Left renal pelvis (tissue), 4 donors: ENCODE measurements around the gene PRR15L. TPM values are rescaled to one million over a fixed set of nuclear protein-coding genes. Genes with fewer than 3 reads are reported as not detected.
A peak's percentile ranks its signal among the peaks of the same experiment; 100 is the strongest.
"Not testable (repeated sequence)": the region's sequence is repeated elsewhere in the genome, so short reads cannot be mapped to it uniquely, and the experiment has no call there.

Source experiments
- DNase-seq, 4 donors: peaks; one replicate each; pipeline ENCODE4 v3.0.0-alpha.2; 2013; ENCODE audit warnings: low read depth in 4 of 4, low spot score in 3 of 4
- polyA plus RNA-seq, 4 donors: library from polyadenylated mRNA; unstranded; fragments of 120-200 nt; gene quantifications; one replicate each; pipeline ENCODE4 v1.2.1, GENCODE V29; 2013; ENCODE audit not compliant: insufficient read length in 4 of 4

PRR15L gene
- polyA plus RNA-seq, 4 donors, result 0.23 to 22.7 (median 18.2) TPM

DNA sequence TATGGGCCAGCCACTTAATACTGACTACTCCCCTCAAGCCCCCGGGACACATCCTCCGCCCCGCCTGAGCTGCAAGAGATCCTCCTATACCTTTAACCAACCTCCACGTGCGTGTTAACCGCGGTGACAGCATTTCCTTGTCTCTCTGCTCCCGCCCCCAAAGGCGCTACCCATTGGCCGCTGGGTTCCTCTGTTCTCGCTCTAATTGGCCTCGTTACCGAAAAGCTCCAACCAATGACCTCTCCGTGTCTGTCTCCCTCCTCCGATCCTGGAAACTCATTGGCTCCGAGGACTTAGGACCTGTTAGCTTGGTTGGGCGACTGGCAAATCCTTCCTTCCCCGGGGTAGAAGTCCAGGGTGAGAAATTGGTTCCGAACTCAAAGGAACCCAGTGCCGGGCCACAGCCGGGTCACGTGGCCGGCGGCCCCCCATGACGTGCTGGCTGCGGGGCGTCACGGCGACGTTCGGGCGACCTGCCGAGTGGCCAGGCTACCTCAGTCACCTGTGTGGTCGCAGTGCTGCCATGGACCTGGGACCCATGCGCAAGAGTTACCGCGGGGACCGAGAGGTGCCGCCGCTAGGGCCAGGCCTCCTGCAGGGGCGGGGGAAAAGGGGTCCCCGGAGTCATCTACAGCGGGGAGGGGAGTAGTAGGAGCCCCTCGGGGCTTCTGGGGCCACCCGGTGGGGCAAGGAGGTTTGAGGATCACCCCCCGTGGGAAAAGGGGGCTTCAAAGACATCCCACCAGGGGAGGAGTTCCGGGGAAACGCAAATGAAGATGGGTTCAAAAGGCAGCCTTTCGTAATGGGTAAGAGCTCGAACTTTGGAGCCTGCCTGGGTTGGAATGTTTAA is 16.2 kb downstream of the PRR15L start, which contains the start of gene PNPO:
Gene PNPO (plus strand): TSS at position 326 of the 850 bp plus-strand sequence. CDS start 105 bp downstream, at position 431.
- peak; percentile 77 to 93 (median 84) for DNase-seq

DNA sequence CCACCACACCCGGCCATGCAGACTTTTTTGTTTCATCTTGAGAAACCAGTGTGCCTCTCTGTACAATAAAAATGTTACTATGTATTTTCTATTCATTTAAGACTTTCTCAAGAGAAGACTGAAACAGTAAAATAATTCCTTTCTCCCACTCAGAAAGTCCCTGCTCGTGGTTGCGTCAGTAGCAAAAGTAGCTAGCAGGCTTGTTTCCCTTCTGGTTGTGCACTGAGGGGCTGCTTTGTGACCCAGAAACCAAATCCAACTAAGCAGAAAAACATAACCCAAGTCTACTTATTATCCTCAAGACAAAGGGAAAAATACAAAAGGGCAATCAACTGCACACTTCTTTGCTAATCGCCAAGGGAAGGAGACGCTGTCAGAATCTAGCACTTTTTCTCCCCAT is 19.7 kb downstream of the PRR15L start:
- DNase-seq, result no peak

GRCh38 chr17:47935961-47936360 is 21.7 kb downstream of the PRR15L start:
- no peak for DNase-seq

DNA sequence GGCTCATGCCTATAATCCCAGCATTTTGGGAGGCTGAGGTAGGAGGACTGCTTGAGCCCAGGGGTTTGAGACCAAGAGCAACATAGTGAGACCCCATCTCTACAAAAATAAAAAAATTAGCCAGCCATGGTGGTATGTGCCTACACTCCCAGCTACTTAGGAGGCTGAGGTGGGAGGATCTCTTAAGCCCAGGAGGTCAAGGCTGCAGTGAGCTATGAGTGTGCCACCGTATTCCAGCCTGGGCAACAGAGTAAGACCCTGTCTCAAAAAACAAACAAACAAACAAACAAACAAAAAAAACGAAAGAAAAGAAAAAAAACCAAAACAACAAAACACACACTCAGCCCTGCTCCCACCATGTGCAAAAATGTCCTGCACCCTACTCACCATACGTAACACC is 22.2 kb downstream of the PRR15L start:
- DNase-seq, result not testable (repeated sequence)

- DNase-seq, result no peak
Observed at GRCh38 chr17:47934856-47935255, 22.8 kb downstream of the PRR15L start.

- no peak for DNase-seq
Observed at GRCh38 chr17:47931848-47932247, 25.8 kb downstream of the PRR15L start.

DNA sequence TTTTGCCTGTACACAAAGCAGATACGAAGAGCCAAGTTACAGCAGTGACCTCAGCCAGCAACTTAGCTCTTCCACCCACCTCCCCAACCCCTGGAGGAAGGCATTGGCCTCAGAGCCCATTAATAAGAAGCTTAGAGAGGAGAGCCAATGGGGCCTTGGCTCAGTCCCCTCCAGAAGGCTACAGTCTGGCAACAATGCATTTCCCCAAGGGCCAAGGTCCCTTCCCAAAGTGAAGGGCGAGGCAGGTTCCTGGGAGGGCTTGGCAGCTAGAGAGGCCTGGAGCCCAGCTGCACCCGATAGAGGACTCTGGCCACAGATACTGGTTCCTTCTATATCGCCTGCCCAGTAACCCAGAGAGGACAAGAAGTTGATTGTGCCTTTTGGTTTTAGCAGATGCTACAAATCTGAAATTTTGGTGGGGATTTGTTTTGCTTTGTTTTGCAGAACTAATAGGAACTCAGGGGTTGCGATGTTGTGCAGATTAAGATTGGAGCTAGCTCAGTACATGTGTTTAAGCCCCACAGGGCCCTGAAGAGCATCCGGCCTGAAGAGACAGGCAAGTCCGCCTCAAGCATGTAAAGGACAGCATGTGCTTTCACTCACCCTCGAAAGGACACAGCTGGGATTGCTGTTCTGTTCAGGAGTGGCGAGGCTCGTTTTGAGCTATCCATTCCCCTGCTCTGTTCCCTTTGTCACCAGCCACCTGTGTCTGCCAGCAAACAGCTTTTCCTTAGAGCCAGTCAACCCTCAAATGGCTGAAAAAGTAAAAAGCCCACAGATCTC is 28.3 kb downstream of the PRR15L start:
- no peak for DNase-seq

- no peak for DNase-seq
Observed at GRCh38 chr17:47928415-47928814, 29.3 kb downstream of the PRR15L start.

DNA sequence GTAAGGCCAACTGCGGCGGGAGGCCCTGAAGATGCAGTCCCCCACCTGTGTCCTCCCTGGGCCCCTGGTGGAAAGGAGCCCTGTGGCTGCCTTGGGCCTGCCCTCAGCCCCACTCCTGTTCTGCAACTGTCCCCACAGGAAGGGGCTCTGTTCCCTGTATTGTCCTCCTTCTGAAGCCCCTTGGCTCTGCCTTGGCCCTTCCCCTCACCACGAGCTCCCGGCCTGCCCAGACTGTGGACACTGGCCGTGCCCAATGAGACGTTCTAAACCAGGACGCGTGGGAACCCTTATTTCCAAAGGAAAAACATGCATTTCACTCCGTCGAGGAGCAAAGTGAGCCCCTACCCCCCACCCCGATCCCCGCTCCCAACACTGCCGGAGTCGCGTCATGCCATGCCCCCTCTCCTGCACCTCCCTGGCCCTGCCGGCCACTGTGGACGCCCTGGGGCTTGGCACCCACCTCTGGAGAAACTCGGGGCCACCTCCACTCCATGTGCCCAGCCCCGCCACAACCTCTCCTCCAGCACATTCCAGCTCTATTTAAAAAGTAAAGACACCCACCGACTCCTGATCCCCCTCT is 29.8 kb downstream of the PRR15L start:
- no peak for DNase-seq

DNA sequence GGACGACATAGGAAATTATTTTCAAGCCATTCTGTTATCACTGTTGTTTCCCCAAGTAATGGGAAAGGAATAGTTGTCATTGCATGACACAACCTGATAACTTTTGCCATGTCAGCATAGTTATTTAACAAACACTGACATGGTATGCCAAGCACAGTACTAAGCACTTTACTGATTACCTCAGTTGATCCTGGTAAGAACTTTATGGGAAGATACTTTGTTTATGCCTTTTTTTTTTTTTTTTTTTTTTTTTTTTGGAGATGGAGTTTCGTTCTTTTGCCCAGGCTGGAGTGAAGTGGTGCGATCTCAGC is 32.0 kb downstream of the PRR15L start:
- DNase-seq, result no peak

DNA sequence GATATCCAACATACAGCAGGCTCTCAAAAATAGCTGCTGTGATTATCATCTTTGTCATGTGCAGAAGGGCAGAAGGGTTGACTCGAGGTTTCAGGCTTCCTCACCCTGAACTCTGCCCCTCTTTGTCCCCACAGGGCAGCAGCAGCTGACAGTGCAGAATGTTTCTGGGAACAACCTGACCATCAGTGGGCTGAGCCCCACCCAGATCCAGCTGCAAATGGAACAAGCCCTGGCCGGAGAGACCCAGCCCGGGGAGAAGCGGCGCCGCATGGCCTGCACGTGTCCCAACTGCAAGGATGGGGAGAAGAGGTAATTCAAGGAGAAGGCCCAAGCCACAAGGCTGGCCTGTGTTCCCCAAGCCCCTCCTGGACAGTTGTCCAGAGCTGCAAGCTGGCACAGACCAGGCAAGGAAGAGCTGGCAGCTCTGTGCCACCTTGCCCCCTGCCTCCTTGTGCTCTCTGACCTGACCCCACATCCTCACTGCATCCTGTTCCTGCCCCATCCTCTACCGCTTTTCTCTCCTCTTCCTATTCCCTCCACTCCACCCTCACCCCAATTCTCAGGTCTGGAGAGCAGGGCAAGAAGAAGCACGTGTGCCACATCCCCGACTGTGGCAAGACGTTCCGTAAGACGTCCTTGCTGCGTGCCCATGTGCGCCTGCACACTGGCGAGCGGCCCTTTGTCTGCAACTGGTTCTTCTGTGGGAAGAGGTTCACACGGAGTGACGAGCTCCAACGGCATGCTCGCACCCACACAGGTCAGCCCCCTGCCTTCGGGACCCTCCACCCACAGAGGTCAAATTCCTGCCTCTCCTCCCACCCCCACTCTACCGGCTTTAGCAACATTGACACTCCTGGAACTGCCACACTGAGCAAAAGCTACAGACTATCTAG is 32.7 kb downstream of the PRR15L start:
- no peak for DNase-seq

DNA sequence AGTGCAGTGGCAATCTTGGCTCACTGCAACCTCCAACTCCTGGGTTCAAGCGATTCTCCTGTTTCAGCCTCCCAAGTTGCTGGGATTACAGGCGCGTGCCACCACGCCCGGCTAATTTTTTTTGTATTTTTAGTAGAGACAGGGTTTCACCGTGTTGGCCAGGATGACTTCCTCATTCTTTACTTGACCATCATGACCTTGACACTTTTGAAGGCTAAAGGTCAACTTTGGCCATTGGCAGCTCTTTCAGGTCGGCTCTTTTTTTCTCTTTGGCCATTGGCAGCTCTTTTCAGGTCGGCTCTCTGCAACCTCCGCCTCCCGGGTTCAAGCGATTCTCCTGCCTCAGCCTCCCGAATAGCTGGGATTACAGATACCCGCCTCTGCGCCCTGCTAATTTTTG is 37.8 kb downstream of the PRR15L start:
- DNase-seq, result not testable (repeated sequence)

DNA sequence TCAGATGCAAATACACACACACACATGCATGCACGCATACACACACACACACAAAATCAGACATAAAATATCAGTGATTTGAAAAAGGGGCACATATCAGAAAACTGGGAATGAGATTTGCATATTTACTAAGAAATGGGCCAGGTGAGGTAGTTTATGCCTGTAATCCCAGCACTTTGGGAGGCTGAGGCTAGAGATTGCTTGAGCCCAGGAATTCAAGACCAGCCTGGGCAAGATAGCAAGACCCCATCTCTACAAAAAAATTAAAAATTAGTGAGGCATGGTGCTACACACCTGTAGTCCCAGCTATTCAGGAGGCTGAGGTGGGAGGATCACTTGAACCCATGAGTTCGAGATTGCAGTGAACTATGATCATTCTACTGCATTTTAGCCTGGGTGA is 38.7 kb downstream of the PRR15L start:
- DNase-seq, result no peak

- no peak for DNase-seq
Observed at GRCh38 chr17:47918006-47918405, 39.7 kb downstream of the PRR15L start.

GRCh38 chr17:47917581-47917980 is 40.1 kb downstream of the PRR15L start:
- DNase-seq, result no peak

DNA sequence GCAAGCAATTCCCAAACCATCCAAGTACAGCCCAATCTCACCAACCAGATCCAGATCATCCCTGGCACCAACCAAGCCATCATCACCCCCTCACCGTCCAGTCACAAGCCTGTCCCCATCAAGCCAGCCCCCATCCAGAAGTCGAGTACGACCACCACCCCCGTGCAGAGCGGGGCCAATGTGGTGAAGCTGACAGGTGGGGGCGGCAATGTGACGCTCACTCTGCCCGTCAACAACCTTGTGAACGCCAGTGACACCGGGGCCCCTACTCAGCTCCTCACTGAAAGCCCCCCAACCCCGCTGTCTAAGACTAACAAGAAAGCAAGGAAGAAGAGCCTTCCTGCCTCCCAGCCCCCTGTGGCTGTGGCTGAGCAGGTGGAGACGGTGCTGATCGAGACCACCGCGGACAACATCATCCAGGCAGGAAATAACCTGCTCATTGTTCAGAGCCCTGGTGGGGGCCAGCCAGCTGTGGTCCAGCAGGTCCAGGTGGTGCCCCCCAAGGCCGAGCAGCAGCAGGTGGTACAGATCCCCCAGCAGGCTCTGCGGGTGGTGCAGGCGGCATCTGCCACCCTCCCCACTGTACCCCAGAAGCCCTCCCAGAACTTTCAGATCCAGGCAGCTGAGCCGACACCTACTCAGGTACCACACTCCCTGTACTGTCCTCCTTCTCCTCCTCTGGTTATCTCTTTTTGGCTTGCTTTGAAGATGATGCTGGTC is 41.0 kb downstream of the PRR15L start:
- DNase-seq, result no peak

GRCh38 chr17:47915776-47916398 is 41.8 kb downstream of the PRR15L start:
- no peak for DNase-seq

DNA sequence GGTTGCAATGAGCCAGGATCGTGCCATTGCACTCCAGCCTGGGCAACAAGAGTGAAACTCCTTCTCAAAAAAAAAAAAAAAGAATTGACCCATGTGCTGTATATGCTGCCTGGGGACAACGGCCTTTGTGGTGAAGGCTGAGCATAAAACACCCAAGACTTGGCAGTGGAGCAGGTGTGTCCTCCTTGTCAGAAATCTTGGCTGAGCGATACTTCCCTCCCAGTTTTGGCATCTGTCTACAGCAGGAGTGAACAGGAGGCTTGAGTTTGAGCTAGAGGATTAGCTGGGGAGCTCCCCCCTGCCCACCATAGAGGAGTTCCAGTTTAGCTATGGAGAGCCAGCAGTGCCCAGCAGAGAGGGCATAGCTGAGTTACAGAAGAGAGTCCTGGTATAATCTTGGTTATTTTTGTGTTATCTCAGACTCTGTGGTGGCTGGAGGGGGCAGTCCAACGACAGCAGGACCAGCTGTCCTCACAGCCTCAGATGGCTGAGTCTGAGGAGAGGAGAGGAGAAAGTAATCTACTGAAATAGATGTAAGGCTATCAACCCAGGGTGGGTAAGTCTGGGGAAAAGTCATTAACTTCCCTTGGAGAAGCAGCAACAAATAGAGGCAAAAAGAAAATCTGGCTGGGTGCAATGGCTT is 43.3 kb downstream of the PRR15L start:
- no peak for DNase-seq

- DNase-seq, result no peak
Observed at GRCh38 chr17:47913050-47913449, 44.6 kb downstream of the PRR15L start.
